NB4 (cell line): ENCODE results near the gene RERE.

ENCODE experiments used
- DNase-seq: peaks from one replicate; pipeline ENCODE4 v3.0.0; 2010; ENCODE audit warnings: low read depth
- H3K4me3 ChIP-seq: one replicate; pipeline ENCODE4 v1.5.1; 2011; ENCODE audit warnings: mild to moderate bottlenecking, low read depth, low read length, moderate library complexity
- CTCF ChIP-seq: IDR thresholded peaks from one replicate; pipeline ENCODE4 v1.5.1; 2012; ENCODE audit warnings: low read depth, low read length
- MAX ChIP-seq: IDR thresholded peaks from 2 replicates; pipeline ENCODE4 v1.6.1; 2011; ENCODE audit warnings: low read depth, low read length
- MYC ChIP-seq: IDR thresholded peaks from 2 replicates; pipeline ENCODE4 v1.6.1; 2011; ENCODE audit warnings: low read depth, low read length
- POLR2A ChIP-seq: IDR thresholded peaks from 2 replicates; pipeline ENCODE4 v1.6.1; 2011; ENCODE audit warnings: mild to moderate bottlenecking; ENCODE audit not compliant: insufficient read length; ENCODE audit errors: extremely low read depth

RERE gene

GRCh38 chr1:8349473-8349865, 468.0 kb downstream of the RERE start:
- DNase-seq = no peak
- TF ChIP-seq CTCF (no peak), MYC (no peak), POLR2A (no peak), MAX (no peak)

GRCh38 chr1:8348777-8349472, 468.5 kb downstream of the RERE start:
- peak; percentile 71 for DNase-seq
- no peak overlapping the region for H3K4me3 ChIP-seq
- no peak for TF ChIP-seq MAX
- peak; percentile 70 for TF ChIP-seq CTCF

More at GRCh38 chr1:8349473-8349865, 468.0 kb downstream of the RERE start:
- H3K4me3 ChIP-seq = no peak overlapping the region

- DNase-seq = no peak
- no peak for TF ChIP-seq MYC
- no peak for TF ChIP-seq MAX
- TF ChIP-seq POLR2A = no peak
- TF ChIP-seq CTCF = no peak
- H3K4me3 ChIP-seq = no peak overlapping the region
Measured at GRCh38 chr1:8348047-8348776, 469.2 kb downstream of the RERE start.

GRCh38 chr1:8347635-8348034, 469.8 kb downstream of the RERE start:
- DNase-seq = peak; percentile 38
- H3K4me3 ChIP-seq = no peak overlapping the region
- TF ChIP-seq MAX (no peak), POLR2A (no peak), MYC (no peak), CTCF (no peak)

- H3K4me3 ChIP-seq = no peak overlapping the region
- TF ChIP-seq MYC = no peak
- no peak for TF ChIP-seq MAX
- no peak for TF ChIP-seq POLR2A
- TF ChIP-seq CTCF = no peak
- no peak for DNase-seq
Measured at GRCh38 chr1:8345621-8346415, 471.6 kb downstream of the RERE start.
